H1 (cell line): ENCODE data around the gene ERC1.

Source experiments
- ATF3 ChIP-seq: IDR thresholded peaks from 2 replicates; pipeline ENCODE4 v1.6.1; 2011; ENCODE audit warnings: low read depth, mild to moderate bottlenecking, low read length; ENCODE audit not compliant: insufficient read depth
- CEBPB ChIP-seq: IDR thresholded peaks from 2 replicates; pipeline ENCODE4 v1.6.1; 2012; ENCODE audit warnings: low read depth, low read length
- EGR1 ChIP-seq: IDR thresholded peaks from 2 replicates; pipeline ENCODE4 v1.6.1; 2011; ENCODE audit warnings: low read depth, low read length, borderline replicate concordance
- EP300 ChIP-seq, 2 experiments: IDR thresholded peaks; 1 replicate in 1 of 2; 2 replicates in 1 of 2; pipeline ENCODE4 v1.6.1; 2011 to 2012; ENCODE audit warnings: low read depth in 2 of 2, low read length in 2 of 2, mild to moderate bottlenecking in 2 of 2, borderline replicate concordance in 1 of 2, inconsistent platforms in 1 of 2, moderate library complexity in 1 of 2
- EZH2 ChIP-seq: fragments of 200-600 bp; sonication (generic); IDR thresholded peaks from 2 replicates; pipeline ENCODE4 v1.7.1; 2012; ENCODE audit warnings: low read depth, mild to moderate bottlenecking, moderate library complexity, low read length, inconsistent platforms; ENCODE audit not compliant: severe bottlenecking
- MAFK ChIP-seq: IDR thresholded peaks from 2 replicates; pipeline ENCODE4 v1.6.1; 2012; ENCODE audit warnings: low read depth, mild to moderate bottlenecking, improper control_type of control experiment, low read length
- POLR2A ChIP-seq, 2 experiments: IDR thresholded peaks; 1 replicate in 1 of 2; 2 replicates in 1 of 2; pipeline ENCODE4 v1.6.1; 2011; ENCODE audit warnings: low read depth in 2 of 2, low read length in 2 of 2, mild to moderate bottlenecking in 2 of 2; ENCODE audit errors: control extremely low read depth in 1 of 2
- POU5F1 ChIP-seq: IDR thresholded peaks from 2 replicates; pipeline ENCODE4 v1.6.1; 2011; ENCODE audit warnings: low read depth, mild to moderate bottlenecking, low read length, moderate library complexity
- RAD21 ChIP-seq, 2 experiments: IDR thresholded peaks in 1 of 2; conservative IDR thresholded peaks in 1 of 2; 2 replicates each; pipeline ENCODE4 v1.6.1; 2011; ENCODE audit warnings: low read depth in 2 of 2, low read length in 2 of 2, improper control_type of control experiment in 1 of 2, inconsistent platforms in 1 of 2, mild to moderate bottlenecking in 1 of 2, moderate library complexity in 1 of 2
- RBBP5 ChIP-seq: IDR thresholded peaks from 2 replicates; pipeline ENCODE4 v1.7.1; 2012; ENCODE audit warnings: low read depth, mild to moderate bottlenecking, inconsistent platforms, low read length, moderate library complexity, borderline replicate concordance
- SIN3A ChIP-seq, 2 experiments: IDR thresholded peaks in 1 of 2; conservative IDR thresholded peaks in 1 of 2; 2 replicates each; pipeline ENCODE4 v1.6.1; 2011 to 2012; ENCODE audit warnings: low read length in 2 of 2, improper control_type of control experiment in 1 of 2, low read depth in 1 of 2, mild to moderate bottlenecking in 1 of 2
- TF ChIP-seq, protein P1 (sequence below), 3 experiments: IDR thresholded peaks; 1 replicate in 2 of 3; 2 replicates in 1 of 3; pipeline versions ENCODE4 v1.5.1 to v1.6.1; 2011; ENCODE audit warnings: low read length in 3 of 3, mild to moderate bottlenecking in 3 of 3, inconsistent platforms in 2 of 3, low read depth in 1 of 3, moderate library complexity in 1 of 3; ENCODE audit not compliant: insufficient read depth in 1 of 3; ENCODE audit errors: control extremely low read depth in 1 of 3

DNA sequence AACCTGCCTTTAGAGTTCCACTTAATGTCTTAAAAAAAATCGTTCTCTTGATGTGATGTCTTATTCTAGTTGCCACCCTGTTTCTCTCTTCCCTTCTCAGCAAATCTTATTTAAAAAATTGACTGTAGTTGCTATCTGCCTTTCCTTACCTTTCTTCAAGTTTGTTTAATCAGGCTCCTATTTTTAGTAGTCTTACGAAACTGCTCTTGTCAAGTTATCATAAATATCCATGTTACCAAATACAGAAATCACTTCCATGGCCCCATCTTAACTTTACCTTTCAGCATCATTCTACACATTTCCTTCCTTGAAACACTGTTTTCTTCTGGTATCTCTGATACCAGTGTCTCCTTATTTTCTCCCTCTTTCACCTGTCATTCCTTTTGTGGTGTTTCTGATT is 227.3 kb downstream of the ERC1 start:
- TF ChIP-seq POLR2A (IDR thresholded peaks at IDR 0.05; ENCODE audit: control extremely low read depth in 1 of 2, low read depth in 2 of 2, low read length in 2 of 2): no peak
- no peak for TF ChIP-seq RBBP5
- no peak for TF ChIP-seq CEBPB
- TF ChIP-seq POU5F1: no peak
- no peak for TF ChIP-seq RAD21 (IDR thresholded peaks at IDR 0.05 in 1 of 2, conservative IDR thresholded peaks at IDR 0.05 in 1 of 2; ENCODE audit: low read depth in 2 of 2, low read length in 2 of 2)
- TF ChIP-seq, protein P1, sequence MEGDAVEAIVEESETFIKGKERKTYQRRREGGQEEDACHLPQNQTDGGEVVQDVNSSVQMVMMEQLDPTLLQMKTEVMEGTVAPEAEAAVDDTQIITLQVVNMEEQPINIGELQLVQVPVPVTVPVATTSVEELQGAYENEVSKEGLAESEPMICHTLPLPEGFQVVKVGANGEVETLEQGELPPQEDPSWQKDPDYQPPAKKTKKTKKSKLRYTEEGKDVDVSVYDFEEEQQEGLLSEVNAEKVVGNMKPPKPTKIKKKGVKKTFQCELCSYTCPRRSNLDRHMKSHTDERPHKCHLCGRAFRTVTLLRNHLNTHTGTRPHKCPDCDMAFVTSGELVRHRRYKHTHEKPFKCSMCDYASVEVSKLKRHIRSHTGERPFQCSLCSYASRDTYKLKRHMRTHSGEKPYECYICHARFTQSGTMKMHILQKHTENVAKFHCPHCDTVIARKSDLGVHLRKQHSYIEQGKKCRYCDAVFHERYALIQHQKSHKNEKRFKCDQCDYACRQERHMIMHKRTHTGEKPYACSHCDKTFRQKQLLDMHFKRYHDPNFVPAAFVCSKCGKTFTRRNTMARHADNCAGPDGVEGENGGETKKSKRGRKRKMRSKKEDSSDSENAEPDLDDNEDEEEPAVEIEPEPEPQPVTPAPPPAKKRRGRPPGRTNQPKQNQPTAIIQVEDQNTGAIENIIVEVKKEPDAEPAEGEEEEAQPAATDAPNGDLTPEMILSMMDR (IDR thresholded peaks at IDR 0.05; ENCODE audit: control extremely low read depth in 1 of 3, insufficient read depth in 1 of 3, low read depth in 1 of 3, low read length in 3 of 3): no peak
- TF ChIP-seq EP300 (IDR thresholded peaks at IDR 0.05; ENCODE audit: borderline replicate concordance in 1 of 2, low read depth in 2 of 2, low read length in 2 of 2): no peak
- TF ChIP-seq EZH2: no peak
- TF ChIP-seq ATF3: no peak
- TF ChIP-seq SIN3A (conservative IDR thresholded peaks at IDR 0.05 in 1 of 2, IDR thresholded peaks at IDR 0.05 in 1 of 2; ENCODE audit: low read depth in 1 of 2, low read length in 2 of 2): no peak
- TF ChIP-seq MAFK: no peak
- no peak for TF ChIP-seq EGR1
